GM11168 (cell line): ENCODE results near the gene TTLL10.

ENCODE experiments used
- in situ Hi-C: fragments of 300-500 bp; cut with MboI; formaldehyde crosslinking; loops from one replicate; pipeline ENCODE4 v1.12.0; 2022; ENCODE audit warnings: low sequenced_read_pairs; ENCODE audit not compliant: unreplicated experiment

Gene TTLL10

DNA sequence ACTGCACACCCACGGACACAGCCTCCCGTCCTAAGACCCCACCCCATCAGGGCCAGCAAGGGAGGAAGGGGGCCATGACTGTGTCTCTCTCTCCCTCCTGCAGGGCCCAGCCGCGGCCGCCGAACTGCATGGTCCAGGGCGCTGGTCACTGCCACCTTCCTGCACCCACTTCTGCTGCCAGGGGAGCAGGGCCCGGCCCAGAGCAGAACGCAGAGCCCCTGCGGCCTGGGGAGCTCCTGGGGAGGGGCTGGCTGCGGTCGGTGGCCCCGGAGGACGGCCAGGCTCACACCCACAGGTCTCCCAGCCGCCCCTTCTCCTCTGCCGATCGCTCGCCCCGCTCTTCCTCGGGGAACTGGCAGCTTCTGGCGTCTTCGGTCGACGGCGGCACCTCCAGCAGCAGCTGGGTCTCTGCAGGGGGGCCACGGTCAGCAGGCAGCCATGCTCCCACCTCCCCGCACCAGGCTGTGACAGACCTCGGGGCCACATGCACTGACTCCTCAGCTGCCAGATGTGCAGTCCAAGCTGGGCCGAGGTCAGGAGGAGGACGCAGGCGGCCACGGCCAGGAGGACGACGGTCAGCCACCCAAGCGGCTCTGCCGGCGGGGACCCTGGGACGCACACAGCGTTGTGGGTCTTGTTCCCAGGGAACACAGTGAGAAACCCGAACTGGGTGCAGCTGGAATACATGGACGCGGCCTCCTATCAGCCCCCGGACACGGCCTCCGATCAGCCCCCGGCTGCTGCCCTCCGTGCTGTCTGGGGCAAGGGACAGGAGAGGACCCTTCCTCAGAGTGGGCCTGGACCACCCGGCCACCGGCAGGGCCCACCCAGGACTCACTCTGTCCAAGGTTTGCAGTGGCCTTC, 30.1 kb downstream of the TTLL10 start:
- in situ Hi-C loops: no loop called here

DNA sequence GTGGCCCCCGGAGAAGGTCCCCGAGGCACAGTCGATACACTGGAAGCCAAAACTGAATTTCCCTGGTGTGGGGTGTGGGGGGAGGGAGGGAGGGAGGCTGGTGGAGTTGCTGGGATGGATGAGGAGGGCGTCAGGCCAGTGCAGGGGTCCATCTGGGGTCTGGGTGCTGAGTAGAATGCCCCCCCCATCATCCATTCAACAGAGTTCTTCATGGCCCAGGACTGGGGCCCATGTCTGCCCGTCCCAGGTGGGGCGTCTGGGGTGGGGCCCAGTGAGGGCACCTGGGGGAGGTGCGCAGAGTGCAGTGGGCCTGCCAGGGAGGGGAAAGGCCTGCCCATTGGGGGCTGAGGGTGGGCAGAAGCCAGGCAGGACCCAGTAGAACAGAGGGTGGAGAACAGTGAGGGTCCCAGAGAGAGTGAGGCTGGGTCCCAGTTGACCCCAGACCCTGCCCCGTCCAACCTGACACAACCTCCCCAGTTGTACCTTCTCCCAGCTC, 30.8 kb downstream of the TTLL10 start:
- in situ Hi-C loops: no loop called here

GRCh38 chr1:1204998-1205768, 31.5 kb downstream of the TTLL10 start:
- in situ Hi-C loops: no loop called here

- in situ Hi-C loops: no loop called here
These were observed 32.2 kb downstream of the TTLL10 start for GRCh38 chr1:1205769-1206375.

- in situ Hi-C loops: no loop called here
These were observed 32.8 kb downstream of the TTLL10 start, which contains the start of gene TNFRSF18 for GRCh38 chr1:1206376-1206965. TSS of gene TNFRSF18 (minus strand) at chr1:1206592. CDS start at chr1:1206571, 21 bp downstream.

DNA sequence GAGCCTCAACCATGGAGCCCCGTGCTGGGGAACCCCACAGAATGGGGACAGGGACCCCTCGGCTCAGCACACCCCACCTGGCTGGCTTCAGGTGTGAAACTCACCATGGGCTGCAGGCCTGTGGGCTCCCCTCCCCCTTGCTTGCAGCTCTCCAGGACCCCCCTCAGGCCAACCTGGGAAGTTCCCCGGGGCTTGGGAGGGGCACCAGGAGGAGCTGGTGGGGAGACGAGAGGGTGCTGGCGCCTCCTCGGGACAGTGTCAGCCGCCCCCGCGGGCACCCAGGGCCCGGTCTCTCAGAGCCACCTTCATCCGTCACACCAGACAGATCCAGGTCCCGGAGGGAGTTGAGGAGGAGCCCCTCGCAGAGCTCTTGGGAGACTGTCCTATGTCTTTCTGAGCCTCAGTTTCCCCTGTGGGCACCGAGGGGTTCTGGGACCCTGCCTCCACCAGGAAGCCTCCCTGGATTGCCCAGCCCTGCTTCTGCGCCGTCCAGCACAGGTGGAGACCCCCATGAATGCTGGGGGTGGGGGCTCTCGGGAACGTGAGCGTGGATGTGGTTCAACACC, 33.4 kb downstream of the TTLL10 start:
- in situ Hi-C loops: no loop called here

DNA sequence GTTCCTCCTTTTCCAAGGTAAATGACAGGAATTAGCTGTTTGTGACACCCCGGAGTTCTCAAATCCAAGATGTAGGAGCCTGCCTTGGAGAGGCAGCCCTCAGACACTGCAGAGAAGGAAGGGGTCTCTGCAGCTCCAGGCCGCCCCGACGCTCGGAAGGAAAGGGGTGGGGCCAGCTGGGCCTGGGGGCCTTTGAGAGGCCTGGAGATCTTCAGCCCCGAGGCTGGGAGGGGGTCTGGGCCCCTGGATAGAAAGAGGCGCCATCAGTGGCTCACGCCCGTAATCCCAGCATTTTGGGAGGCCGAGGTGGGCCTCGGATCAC, 33.9 kb downstream of the TTLL10 start:
- in situ Hi-C loops: no loop called here

GRCh38 chr1:1208713-1209433, 35.2 kb downstream of the TTLL10 start:
- in situ Hi-C loops: no loop called here

DNA sequence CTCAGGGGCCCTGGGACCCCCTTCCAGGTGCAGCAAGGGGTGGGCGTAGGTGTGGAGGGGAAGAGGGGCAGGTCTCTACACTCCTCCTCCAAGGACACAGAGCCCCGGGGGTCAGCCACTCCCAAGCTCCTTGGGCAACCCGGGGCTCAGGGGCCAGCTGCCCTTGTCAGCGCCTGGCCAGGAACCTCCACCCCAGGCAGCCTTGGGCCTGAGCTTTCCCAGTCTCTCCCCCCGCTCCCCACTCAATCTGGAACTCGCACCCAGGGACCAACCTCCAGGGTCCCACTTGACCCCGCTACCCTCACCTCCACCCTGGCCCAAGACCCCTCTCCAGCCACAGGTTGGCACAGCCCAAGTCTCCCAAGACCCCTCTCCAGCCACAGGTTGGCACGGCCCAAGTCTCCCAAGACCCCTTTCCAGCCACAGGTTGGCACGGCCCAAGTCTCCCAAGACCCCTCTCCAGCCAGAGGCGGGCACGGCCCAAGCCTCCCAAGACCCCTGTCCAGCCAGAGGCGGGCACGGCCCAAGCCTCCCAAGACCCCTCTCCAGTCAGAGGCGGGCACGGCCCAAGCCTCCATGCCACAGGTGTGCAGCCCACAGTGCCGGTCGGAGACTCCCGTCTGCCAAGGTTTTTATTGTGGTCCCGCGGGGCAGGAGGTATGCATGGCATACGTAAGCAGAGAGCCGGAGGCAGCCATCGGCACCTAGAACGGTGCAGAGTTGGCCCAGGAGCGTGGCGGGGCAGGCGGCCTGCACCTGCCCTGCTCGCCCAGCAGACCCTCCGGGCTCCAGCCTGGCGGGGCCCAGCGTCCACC, 37.3 kb downstream of the TTLL10 start:
- in situ Hi-C loops: no loop called here

DNA sequence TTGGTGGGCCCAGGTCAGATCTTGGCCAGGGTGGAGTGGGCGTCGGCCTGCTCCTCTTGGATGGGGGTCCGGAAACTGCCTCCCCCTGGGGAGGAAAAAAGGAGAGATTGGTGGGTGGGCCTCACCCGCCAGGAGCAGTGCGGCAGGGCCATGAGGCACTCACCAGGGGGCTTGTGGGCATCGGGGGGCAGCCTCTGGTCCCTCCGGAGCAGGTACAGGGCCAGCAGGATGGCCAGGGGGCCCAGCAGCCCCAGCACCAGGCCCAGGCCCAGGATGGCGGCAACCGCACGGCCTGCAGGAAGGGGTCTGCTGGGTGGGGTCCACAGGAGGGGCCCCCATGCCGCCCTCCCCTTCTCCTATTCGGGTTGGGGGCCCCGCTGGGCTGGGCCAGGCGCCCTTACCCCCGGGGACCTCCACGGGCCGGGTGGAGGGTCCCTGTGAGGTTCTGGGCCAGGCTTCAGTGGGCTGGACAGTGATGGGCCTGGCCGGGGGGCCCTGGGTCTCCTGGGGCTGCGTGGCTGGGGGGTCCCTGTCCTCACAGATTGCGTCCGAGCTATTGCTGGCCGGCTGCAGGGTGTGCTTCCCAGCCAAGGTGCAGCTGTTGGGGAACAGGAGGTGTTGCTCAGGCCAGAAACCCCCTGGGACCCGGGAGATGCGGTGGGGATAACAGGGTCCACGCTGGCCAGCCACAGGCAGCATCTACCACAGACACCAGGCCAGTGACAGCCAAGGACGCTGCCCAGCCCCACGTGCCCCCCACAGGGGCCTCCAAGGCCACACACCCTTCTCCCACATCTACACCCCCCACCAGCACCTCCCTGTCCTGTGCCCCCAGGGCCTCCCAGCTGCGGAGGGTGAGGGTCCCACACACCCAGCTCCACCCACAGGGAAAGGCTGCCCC, 38.1 kb downstream of the TTLL10 start:
- in situ Hi-C loops: no loop called here

GRCh38 chr1:1212780-1213344, 39.2 kb downstream of the TTLL10 start:
- in situ Hi-C loops: no loop called here

DNA sequence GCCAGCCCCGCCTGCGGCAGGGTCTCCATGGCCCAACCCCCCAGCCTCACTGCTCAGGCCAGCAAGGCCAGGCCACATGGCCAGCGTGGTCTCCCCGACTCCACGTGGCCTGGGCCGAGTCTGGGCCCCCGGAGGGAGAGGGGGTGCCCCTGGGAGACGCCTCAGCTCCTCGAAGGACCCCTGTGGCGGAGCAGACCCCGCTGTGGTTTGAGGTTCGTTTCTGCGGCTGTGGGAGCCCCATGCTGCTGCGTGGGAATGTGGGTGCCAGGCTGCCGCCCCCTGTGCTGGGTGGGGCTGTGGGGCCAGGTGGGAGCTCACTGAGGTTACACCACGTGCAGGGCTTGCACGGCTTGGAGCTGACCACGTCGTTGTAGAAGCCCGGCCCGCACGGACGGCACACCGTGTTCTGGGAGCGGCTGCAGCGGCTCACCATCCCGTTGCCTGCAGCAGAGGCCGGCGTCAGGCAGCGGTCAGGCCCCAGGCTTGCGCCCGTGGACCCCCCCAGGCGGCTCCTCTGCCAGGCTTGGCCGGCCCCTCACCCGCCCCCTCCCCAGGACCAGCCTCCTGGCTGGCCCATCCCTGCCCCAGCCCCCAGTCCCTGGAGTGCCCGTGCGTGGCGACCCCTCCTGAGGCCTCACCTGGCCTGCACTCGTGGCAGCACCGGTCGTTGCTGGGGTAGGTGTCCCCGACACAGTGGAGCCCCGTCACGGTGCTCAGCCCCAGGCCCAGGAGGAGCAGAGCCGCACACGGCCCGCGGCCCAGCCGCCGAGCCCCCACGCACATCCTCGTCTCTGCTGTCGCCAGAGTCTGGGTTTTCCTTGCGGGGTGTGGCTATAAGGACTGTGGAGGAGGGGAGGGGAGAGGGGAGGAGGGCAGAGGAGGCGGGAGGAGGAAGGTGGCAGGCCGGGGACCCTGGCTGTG, 39.9 kb downstream of the TTLL10 start, which contains the start of gene TNFRSF4:
Gene TNFRSF4 (minus strand): TSS at position 809 of the 921 bp plus-strand sequence. CDS start 26 bp downstream, at position 783.
- in situ Hi-C loops: no loop called here

- in situ Hi-C loops: no loop called here
These were observed 41.5 kb downstream of the TTLL10 start for GRCh38 chr1:1215080-1215676.

DNA sequence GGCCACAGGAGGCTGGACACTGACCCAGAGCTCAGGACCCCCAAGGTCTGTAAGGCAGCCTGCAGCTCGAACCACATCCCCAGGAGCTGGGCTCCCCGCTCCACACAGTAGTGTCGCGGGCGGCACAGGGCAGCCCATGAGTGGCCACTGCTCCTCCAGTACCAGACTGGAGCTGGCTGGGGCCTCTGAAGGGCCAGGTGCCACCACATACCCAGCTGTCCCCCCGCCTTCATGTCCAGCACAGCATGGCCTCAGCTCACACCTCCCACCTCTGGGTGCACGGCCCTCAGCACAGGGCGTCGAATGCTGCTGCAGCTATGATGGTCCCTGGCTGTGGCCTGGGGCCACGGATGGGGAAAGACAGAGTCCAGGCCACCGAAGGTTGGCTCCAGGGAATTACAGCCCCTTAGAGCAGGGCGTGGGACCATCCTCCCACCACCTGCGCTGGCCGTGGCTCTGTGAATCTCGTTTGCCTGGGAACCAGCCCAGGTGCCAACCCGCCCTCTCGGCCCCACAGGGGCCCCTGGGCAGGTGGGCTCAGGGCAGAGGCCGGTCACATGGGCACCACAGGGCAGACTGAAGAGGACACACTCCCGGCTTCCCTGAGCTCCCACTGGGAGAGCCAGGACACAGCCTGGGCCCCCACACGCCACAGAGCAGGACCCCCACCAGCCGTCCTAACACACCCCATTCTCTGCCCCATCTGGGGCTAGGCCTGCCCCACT, 42.4 kb downstream of the TTLL10 start:
- in situ Hi-C loops: no loop called here
